ENCODE data around the gene HSD17B14. TPM values are rescaled to one million over a fixed set of nuclear protein-coding genes. Genes with fewer than 3 reads are reported as not detected.
A peak's percentile ranks its signal among the peaks of the same experiment; 100 is the strongest.
"Not testable (repeated sequence)": the region's sequence is repeated elsewhere in the genome, so short reads cannot be mapped to it uniquely, and the experiment has no call there.

Gene HSD17B14
- total and polyA plus RNA-seq, 4 donors: 9.0 to 39.1 (median 15.3) TPM

DNA sequence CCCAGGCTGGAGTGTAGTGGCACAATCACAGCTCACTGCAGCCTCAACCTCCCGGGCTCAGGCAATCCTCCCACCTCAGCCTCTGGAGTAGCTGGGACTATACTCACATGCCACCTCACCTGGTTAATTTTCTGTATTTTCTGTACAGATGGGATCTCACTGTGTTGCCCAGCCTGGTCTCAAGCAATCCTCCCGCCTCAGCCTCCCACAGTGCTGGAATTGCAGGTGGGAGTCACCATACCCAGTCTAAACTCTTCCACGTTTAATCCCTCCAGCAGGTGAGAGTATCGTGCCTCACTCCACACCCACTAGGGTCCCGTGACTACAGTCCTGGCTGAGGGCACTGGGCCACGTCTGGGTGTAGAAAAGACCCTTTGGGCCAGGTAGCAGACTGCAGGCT, 42.0 kb downstream of the HSD17B14 start:
- TF ChIP-seq, protein P1, sequence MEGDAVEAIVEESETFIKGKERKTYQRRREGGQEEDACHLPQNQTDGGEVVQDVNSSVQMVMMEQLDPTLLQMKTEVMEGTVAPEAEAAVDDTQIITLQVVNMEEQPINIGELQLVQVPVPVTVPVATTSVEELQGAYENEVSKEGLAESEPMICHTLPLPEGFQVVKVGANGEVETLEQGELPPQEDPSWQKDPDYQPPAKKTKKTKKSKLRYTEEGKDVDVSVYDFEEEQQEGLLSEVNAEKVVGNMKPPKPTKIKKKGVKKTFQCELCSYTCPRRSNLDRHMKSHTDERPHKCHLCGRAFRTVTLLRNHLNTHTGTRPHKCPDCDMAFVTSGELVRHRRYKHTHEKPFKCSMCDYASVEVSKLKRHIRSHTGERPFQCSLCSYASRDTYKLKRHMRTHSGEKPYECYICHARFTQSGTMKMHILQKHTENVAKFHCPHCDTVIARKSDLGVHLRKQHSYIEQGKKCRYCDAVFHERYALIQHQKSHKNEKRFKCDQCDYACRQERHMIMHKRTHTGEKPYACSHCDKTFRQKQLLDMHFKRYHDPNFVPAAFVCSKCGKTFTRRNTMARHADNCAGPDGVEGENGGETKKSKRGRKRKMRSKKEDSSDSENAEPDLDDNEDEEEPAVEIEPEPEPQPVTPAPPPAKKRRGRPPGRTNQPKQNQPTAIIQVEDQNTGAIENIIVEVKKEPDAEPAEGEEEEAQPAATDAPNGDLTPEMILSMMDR (IDR thresholded peaks at IDR 0.05; ENCODE audit: control extremely low read depth, extremely low read depth): no peak
- Histone ChIP-seq H3K9me3 (ENCODE audit: control insufficient read depth in 4 of 4, insufficient read depth in 3 of 4, low read length in 3 of 4) (no peaks in the 10 kb centered on the region), H3K27me3 (ENCODE audit: control insufficient read depth in 3 of 3, insufficient read depth in 3 of 3, low read length in 2 of 3) (no peaks in the 10 kb centered on the region), H3K4me1 (ENCODE audit: control insufficient read depth in 5 of 5, insufficient read depth in 5 of 5, low read length in 5 of 5) (peaks cover 0 to 12% (median 3%) of the 10 kb centered on the region in 5 donors), H3K9ac (ENCODE audit: insufficient read depth in 1 of 2, low read length in 2 of 2) (no peak overlapping the region), H3K4me3 (no peak overlapping the region), H3K27ac (ENCODE audit: low read depth in 1 of 2, low read length in 1 of 2) (no peak overlapping the region), H3K36me3 (ENCODE audit: control insufficient read depth in 4 of 4, insufficient read depth in 4 of 4, low read length in 4 of 4) (no peaks in the 10 kb centered on the region)
- ATAC-seq (ENCODE audit: insufficient read depth, low FRiP score): no peak
- WGBS, 2 donors: 83 to 84% methylated on average over 6 of the region's 6 CpGs
- DNase-seq: no peak

DNA sequence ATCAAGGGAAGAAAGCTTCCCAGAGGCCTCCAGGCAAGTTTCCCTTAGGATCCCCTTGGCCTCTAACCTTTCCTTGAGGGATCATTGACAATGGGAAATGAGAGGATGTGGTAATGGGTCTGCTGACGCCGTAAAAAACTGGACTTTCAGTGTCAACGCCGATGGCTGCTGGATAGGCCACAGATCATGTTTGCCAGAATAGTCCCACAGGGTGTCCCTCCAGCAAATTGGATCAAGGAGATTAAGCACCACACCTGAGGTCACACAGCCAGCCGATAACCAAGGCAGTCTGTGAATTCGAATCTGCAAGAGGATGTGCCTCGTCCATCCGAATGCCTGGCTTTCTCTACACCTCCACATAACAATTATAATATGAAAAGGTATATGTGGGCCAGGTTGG, 43.0 kb downstream of the HSD17B14 start:
- Histone ChIP-seq H3K27me3 (ENCODE audit: control insufficient read depth in 3 of 3, insufficient read depth in 3 of 3, low read length in 2 of 3) (no peaks in the 10 kb centered on the region), H3K4me1 (ENCODE audit: control insufficient read depth in 5 of 5, insufficient read depth in 5 of 5, low read length in 5 of 5) (peaks cover 0 to 12% (median 3%) of the 10 kb centered on the region in 5 donors), H3K36me3 (ENCODE audit: control insufficient read depth in 4 of 4, insufficient read depth in 4 of 4, low read length in 4 of 4) (no peaks in the 10 kb centered on the region), H3K9me3 (ENCODE audit: control insufficient read depth in 4 of 4, insufficient read depth in 3 of 4, low read length in 3 of 4) (no peaks in the 10 kb centered on the region), H3K27ac (ENCODE audit: low read depth in 1 of 2, low read length in 1 of 2) (no peak overlapping the region), H3K9ac (ENCODE audit: insufficient read depth in 1 of 2, low read length in 2 of 2) (no peak overlapping the region), H3K4me3 (no peak overlapping the region)
- ATAC-seq (ENCODE audit: insufficient read depth, low FRiP score) (no peak), DNase-seq (no peak)
- 76 to 83% methylated on average over 8 of the region's 8 CpGs for WGBS, 2 donors
- TF ChIP-seq, protein P1 (IDR thresholded peaks at IDR 0.05; ENCODE audit: control extremely low read depth, extremely low read depth): no peak

DNA sequence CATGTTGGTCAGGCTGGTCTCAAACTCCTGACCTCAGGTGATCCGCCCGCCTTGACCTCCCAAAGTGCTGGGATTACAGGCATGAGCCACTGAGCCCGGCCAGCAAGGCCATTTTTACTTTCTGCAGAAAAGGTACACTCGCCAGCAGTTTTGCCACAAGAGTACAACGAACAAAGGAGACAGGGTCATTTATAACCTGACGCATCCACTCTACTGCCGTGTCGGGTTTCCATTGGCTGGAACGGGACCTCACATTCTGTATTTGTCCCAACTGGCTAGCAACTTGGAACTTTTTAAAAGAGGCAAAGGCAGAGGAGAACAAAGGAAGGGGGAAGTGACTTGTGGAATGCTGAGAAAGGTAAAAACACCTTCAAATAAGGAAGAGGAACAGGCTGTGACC, 49.0 kb downstream of the HSD17B14 start:
- H3K9me3 ChIP-seq (ENCODE audit: control insufficient read depth in 4 of 4, insufficient read depth in 3 of 4, low read length in 3 of 4); H3K27ac ChIP-seq (ENCODE audit: low read depth in 1 of 2, low read length in 1 of 2); H3K9ac ChIP-seq (ENCODE audit: insufficient read depth in 1 of 2, low read length in 2 of 2); H3K27me3 ChIP-seq (ENCODE audit: control insufficient read depth in 3 of 3, insufficient read depth in 3 of 3, low read length in 2 of 3); H3K4me1 ChIP-seq (ENCODE audit: control insufficient read depth in 5 of 5, insufficient read depth in 5 of 5, low read length in 5 of 5); DNase-seq; H3K4me3 ChIP-seq; H3K36me3 ChIP-seq (ENCODE audit: control insufficient read depth in 4 of 4, insufficient read depth in 4 of 4, low read length in 4 of 4); ATAC-seq (ENCODE audit: insufficient read depth, low FRiP score): not testable (repeated sequence)
- WGBS, 2 donors: 85 to 91% methylated on average over 9 of the region's 9 CpGs

DNA sequence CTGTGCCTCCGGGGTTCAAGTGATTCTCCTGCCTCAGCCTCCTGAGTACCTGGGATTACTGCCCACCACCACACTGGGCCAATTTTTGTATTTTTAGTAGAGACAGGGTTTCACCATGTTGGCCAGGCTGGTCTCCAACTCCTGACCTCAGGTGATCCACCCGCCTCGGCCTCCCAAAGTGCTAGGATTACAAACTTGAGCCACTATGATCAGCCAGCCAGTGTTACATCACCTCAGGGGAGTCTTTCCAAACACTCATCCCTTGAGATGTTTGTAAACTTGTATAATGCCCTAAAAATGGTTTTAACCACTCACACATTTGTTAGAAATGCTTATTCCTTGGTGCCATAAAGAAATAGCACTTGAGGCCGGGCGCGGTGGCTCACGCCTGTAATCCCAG, 49.9 kb downstream of the HSD17B14 start:
- ATAC-seq (ENCODE audit: insufficient read depth, low FRiP score); H3K4me3 ChIP-seq; DNase-seq; H3K9me3 ChIP-seq (ENCODE audit: control insufficient read depth in 4 of 4, insufficient read depth in 3 of 4, low read length in 3 of 4); H3K4me1 ChIP-seq (ENCODE audit: control insufficient read depth in 5 of 5, insufficient read depth in 5 of 5, low read length in 5 of 5); H3K27me3 ChIP-seq (ENCODE audit: control insufficient read depth in 3 of 3, insufficient read depth in 3 of 3, low read length in 2 of 3); H3K27ac ChIP-seq (ENCODE audit: low read depth in 1 of 2, low read length in 1 of 2); H3K36me3 ChIP-seq (ENCODE audit: control insufficient read depth in 4 of 4, insufficient read depth in 4 of 4, low read length in 4 of 4); H3K9ac ChIP-seq (ENCODE audit: insufficient read depth in 1 of 2, low read length in 2 of 2): not testable (repeated sequence)
- 87 to 92% methylated on average over 7 of the region's 7 CpGs for WGBS, 2 donors

DNA sequence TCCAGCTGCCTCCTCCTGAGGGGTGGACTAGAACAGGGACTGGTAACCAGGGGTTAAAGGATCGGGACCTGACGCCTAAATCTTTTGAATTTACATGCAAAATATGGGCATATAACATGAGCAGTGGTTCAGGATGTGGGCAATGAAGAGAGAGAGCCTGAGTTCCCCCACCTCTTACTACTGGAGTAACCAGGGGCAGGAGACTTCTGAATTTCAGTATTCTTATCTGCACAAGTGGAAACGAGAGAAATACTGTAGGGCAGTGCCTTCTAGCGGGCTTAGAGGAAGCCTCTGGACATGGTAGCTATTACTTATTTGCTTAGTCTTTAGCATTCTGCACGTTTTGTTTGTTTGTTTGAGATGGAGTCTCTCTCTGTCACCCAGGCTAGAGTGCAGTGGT, 51.8 kb downstream of the HSD17B14 start:
- WGBS, 2 donors: 61 to 71% methylated on average over 5 of the region's 5 CpGs
- DNase-seq: peak in 1 of 3 donors; percentile 34

More for the DNA sequence above, 51.8 kb downstream of the HSD17B14 start:
- TF ChIP-seq, protein P1 (IDR thresholded peaks at IDR 0.05; ENCODE audit: control extremely low read depth, extremely low read depth): no peak
- no peak overlapping the region for H3K9ac ChIP-seq (ENCODE audit: insufficient read depth in 1 of 2, low read length in 2 of 2)
- H3K9me3 ChIP-seq (ENCODE audit: control insufficient read depth in 4 of 4, insufficient read depth in 3 of 4, low read length in 3 of 4): no peaks in the 10 kb centered on the region
- H3K36me3 ChIP-seq (ENCODE audit: control insufficient read depth in 4 of 4, insufficient read depth in 4 of 4, low read length in 4 of 4): no peaks in the 10 kb centered on the region
- no peak overlapping the region for H3K27ac ChIP-seq (ENCODE audit: low read depth in 1 of 2, low read length in 1 of 2)
- H3K4me3 ChIP-seq: no peak overlapping the region
- H3K4me1 ChIP-seq (ENCODE audit: control insufficient read depth in 5 of 5, insufficient read depth in 5 of 5, low read length in 5 of 5): peaks cover 0 to 2% (median 0%) of the 10 kb centered on the region in 5 donors
- no peaks in the 10 kb centered on the region for H3K27me3 ChIP-seq (ENCODE audit: control insufficient read depth in 3 of 3, insufficient read depth in 3 of 3, low read length in 2 of 3)
- ATAC-seq (ENCODE audit: insufficient read depth, low FRiP score): no peak
